Vagina (tissue), 2 donors: Measurements from ENCODE around the gene C17orf113. TPM values are rescaled to one million over a fixed set of nuclear protein-coding genes. Genes with fewer than 3 reads are reported as not detected.
A peak's percentile ranks its signal among the peaks of the same experiment; 100 is the strongest.
"Not testable (repeated sequence)": the region's sequence is repeated elsewhere in the genome, so short reads cannot be mapped to it uniquely, and the experiment has no call there.

ENCODE experiments used
- DNase-seq, 2 donors: peaks; one replicate each; pipeline ENCODE4 v3.0.0-alpha.2; 2017; ENCODE audit errors: extremely low spot score in 2 of 2
- H3K27ac ChIP-seq: fragments of 200-600 bp; sonication (generic); one replicate; pipeline ENCODE4 v1.5.1; 2019
- H3K27me3 ChIP-seq: fragments of 200-600 bp; sonication (generic); one replicate; pipeline ENCODE4 v1.5.1; 2019
- H3K36me3 ChIP-seq, 2 donors: fragments of 200-600 bp; sonication (generic); one replicate each; pipeline ENCODE4 v1.5.1; 2017 to 2019
- H3K4me1 ChIP-seq: fragments of 200-600 bp; sonication (generic); one replicate; pipeline ENCODE4 v1.5.1; 2019
- H3K4me3 ChIP-seq, 2 donors: fragments of 200-600 bp; sonication (generic); 1 replicate in 1 of 2; 2 replicates in 1 of 2; pipeline ENCODE4 v1.5.1; 2016 to 2019
- H3K9me3 ChIP-seq: fragments of 200-600 bp; sonication (generic); one replicate; pipeline ENCODE4 v1.5.1; 2019
- CTCF ChIP-seq, 3 experiments: fragments of 450-650 bp in 2 of 3; fragments of 200-600 bp in 1 of 3; sonication (generic) in 1 of 3; IDR thresholded peaks; one replicate each; pipeline ENCODE4 v1.5.1; 2017 to 2019; ENCODE audit warnings: antibody characterized with exemption in 3 of 3, mild to moderate bottlenecking in 2 of 3, moderate library complexity in 2 of 3
- POLR2A ChIP-seq, 2 donors: fragments of 450-650 bp; IDR thresholded peaks; one replicate each; pipeline ENCODE4 v1.6.1; 2017; ENCODE audit warnings: antibody characterized with exemption in 2 of 2, mild to moderate bottlenecking in 2 of 2, moderate library complexity in 2 of 2
- POLR2AphosphoS5 ChIP-seq, 2 donors: sonication (generic); formaldehyde crosslinking; IDR thresholded peaks; one replicate each; pipeline ENCODE4 v1.9.0; 2017; ENCODE audit warnings: antibody characterized with exemption in 2 of 2, mild to moderate bottlenecking in 2 of 2, low read depth in 1 of 2; ENCODE audit not compliant: insufficient read depth in 1 of 2
- intact Hi-C: fragments of 100-400 bp; cut with DNase I; formaldehyde crosslinking; loops from one replicate; pipeline ENCODE4 v1.15.1; 2023
- total RNA-seq: library from RNA; depleted of rRNA; stranded (reverse); fragments of >200 nt; gene quantifications from one replicate; pipeline ENCODE4 v1.2.3, GENCODE V29; 2016

C17orf113 gene
- total RNA-seq, 1 donor from 2014 or later = 0.49 TPM

DNA sequence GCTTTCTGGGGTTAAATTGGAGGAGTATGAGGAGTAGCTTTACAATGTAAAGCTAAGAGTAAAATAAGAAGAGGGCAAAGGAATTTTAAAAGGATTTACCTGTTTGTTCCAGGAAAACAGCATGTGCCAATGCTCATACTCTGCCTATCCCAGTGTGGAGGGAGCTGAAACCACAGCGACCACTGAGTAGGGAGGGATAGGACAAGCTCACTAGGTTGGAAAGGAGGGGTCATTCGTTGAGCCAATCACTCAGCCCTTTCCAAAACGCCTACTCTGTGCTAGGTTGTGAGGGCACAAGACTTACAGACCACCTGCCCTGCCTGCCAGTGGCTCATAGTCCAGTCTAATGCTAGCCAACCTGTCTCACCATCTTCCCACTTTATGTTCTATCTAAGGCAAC lies 32.1 kb downstream of the C17orf113 start:
- peak overlapping the region; percentile 91 for H3K27ac ChIP-seq
- H3K4me3 ChIP-seq = peak overlapping the region; percentile 77 to 92
- TF ChIP-seq POLR2AphosphoS5 (IDR thresholded peaks at IDR 0.05; ENCODE audit: insufficient read depth in 1 of 2, low read depth in 1 of 2) (no peak), POLR2A (IDR thresholded peaks at IDR 0.05) (no peak), CTCF (IDR thresholded peaks at IDR 0.05) (no peak)
- H3K27me3 ChIP-seq = no peaks in the 10 kb centered on the region
- H3K4me1 ChIP-seq = peaks cover 52% of the 10 kb centered on the region
- intact Hi-C loops = loop anchor here (5.0 kb wide), 1 partner anchor 51 kb away; the partner anchor contains the start of gene CNP
- peaks cover 0 to 17% of the 10 kb centered on the region in 2 donors for H3K36me3 ChIP-seq
- no peak for DNase-seq
- no peaks in the 10 kb centered on the region for H3K9me3 ChIP-seq

- H3K4me3 ChIP-seq = peak overlapping the region; percentile 77 to 92
- DNase-seq = no peak
- H3K27ac ChIP-seq = peak overlapping the region; percentile 91
- H3K9me3 ChIP-seq = no peaks in the 10 kb centered on the region
- no peak for TF ChIP-seq POLR2A (IDR thresholded peaks at IDR 0.05)
- TF ChIP-seq CTCF (IDR thresholded peaks at IDR 0.05) = no peak
- no peak for TF ChIP-seq POLR2AphosphoS5 (IDR thresholded peaks at IDR 0.05; ENCODE audit: insufficient read depth in 1 of 2, low read depth in 1 of 2)
- H3K4me1 ChIP-seq = peaks cover 57% of the 10 kb centered on the region
- peaks cover 0 to 13% of the 10 kb centered on the region in 2 donors for H3K36me3 ChIP-seq
- H3K27me3 ChIP-seq = no peaks in the 10 kb centered on the region
- intact Hi-C loops = loop anchor here (5.0 kb wide), 1 partner anchor 51 kb away; the partner anchor contains the start of gene CNP
Measured at GRCh38 chr17:42017866-42018200, 32.6 kb downstream of the C17orf113 start.

DNA sequence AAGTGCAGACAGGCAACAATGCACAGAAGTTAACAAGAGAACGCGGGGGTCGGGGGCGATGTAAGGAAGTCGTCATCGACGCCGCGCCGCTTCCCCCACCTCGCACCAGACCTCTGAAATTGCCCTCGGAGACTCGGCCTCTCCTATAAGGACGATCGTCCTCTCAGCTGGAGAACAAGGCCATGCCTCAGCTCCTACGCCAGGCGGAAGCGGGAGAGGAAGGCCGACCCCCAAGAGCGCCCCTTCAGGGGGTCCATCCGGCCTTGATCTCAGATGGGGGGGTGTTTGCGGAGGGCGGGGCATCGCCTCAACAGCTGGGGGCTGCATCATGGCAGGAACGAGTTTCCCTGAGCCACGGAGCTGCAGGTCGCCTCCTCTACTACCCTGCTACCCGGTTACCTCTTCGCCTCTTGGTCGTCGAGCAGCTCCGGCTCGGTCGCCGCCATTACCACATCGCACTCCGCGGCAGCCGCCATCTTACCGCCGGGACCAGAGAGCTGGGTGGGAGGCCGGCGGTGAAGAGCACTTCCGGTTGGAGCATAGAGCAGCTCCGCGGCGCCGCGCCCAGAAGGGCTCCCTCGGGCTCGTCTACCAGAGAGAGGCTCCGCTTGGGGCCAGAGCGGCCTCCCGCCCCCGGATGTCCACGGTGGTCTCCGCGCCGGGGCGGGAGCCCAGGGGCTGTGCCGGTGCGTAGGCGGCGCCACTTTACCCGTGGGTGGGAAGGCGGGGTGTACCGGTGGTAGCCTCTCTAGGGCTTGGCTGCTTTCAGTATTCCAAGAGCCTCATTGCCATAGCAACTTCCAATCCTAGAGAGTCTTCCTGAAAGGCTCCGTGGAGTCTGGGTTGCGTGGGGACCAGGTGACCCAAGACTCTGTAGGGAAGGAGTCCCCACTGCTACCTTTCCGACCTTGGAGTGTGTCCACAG lies 33.2 kb downstream of the C17orf113 start, which contains the start of gene DNAJC7:
TSS of gene DNAJC7 (minus strand) at position 499 of the 925 bp plus-strand sequence. CDS start at position 476, 23 bp downstream.
- no peak for DNase-seq
- intact Hi-C loops = loop anchor here (5.0 kb wide), 1 partner anchor 50 kb away; the partner anchor contains the start of gene CNP
- H3K9me3 ChIP-seq = no peaks in the 10 kb centered on the region
- peak within 1 kb of the TSS; percentile 91 for H3K27ac ChIP-seq
- TF ChIP-seq CTCF (IDR thresholded peaks at IDR 0.05) (peak in 2 of 3 experiments; percentile 15 to 43), POLR2AphosphoS5 (IDR thresholded peaks at IDR 0.05; ENCODE audit: insufficient read depth in 1 of 2, low read depth in 1 of 2) (peak; percentile 74 to 93), POLR2A (IDR thresholded peaks at IDR 0.05) (peak in 1 of 2 donors; percentile 45)
- no peaks in the 10 kb centered on the region for H3K27me3 ChIP-seq
- H3K36me3 ChIP-seq = peaks cover 0 to 6% of the 10 kb centered on the region in 2 donors
- peak within 1 kb of the TSS; percentile 77 to 92 for H3K4me3 ChIP-seq
- H3K4me1 ChIP-seq = peaks cover 63% of the 10 kb centered on the region

DNA sequence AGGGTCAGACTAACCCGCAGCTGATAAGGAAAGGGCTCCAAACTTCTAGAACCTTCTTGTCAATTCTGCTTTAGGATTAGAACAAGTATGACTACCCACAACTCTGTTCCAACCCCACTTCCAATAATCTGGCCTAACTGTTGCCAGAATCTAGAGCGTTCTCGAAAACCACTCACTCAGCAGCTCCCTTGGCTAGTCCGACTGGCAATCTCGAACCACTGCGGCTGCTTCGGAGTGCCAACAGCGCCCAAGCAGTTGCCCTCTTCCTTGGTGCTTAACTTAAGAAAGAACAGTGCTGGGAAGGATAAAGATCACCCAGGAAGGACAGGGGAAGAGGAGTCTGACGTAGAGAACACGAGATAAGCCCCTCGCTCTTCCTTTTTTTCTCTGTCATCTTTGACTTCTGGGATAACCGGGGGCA lies 34.0 kb downstream of the C17orf113 start:
- Histone ChIP-seq H3K4me3 (peak overlapping the region; percentile 77 to 92), H3K27ac (peak overlapping the region; percentile 91), H3K27me3 (no peaks in the 10 kb centered on the region), H3K4me1 (peaks cover 70% of the 10 kb centered on the region), H3K36me3 (no peaks in the 10 kb centered on the region), H3K9me3 (no peaks in the 10 kb centered on the region)
- DNase-seq = no peak
- TF ChIP-seq POLR2AphosphoS5 (IDR thresholded peaks at IDR 0.05; ENCODE audit: insufficient read depth in 1 of 2, low read depth in 1 of 2) (peak in 1 of 2 donors; percentile 34), POLR2A (IDR thresholded peaks at IDR 0.05) (no peak), CTCF (IDR thresholded peaks at IDR 0.05) (no peak)
- intact Hi-C loops = loop anchor here (5.0 kb wide), 1 partner anchor 49 kb away; the partner anchor contains the start of gene CNP

DNA sequence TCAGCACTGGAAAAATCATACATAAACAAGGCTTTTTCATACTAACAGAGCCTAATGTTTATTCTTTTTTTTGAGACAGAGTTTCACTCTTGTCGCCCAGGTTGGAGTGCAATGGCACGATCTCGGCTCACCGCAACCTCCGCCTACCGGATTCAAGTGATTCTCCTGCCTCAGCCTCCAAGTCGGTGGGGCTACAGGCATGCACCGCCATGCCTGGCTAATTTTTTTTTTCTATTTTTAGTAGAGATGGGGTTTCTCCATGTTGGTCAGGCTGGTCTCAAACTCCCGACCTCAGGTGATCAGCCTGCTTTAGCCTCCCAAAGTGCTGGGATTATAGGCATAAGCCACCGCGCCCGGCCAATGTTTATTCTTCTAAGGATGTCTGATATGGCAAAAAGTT lies 36.7 kb downstream of the C17orf113 start:
- H3K27ac ChIP-seq, intact Hi-C loops, H3K9me3 ChIP-seq, H3K36me3 ChIP-seq, H3K4me3 ChIP-seq, H3K27me3 ChIP-seq, DNase-seq: not testable (repeated sequence)
- peaks cover 82% of the 10 kb centered on the region for H3K4me1 ChIP-seq

DNA sequence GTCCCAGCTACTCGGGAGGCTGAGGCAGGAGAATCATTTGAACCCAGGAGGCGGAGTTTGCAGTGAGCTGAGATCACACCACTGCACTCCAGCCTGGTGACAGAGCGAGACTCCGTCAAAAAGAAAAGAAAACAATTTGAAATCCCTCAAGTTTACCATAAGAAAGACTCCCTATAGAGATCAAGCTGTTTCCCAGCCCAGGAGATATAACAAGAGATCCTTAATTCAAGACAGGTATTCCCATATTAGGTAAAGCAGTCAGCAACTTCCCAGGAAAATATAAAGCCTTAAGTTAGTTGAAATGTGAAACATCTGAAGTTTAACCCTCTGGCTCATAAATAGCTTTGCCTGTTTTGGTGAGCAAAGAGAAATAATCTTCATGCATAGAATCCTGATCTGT lies 38.0 kb downstream of the C17orf113 start:
- H3K27me3 ChIP-seq, H3K4me3 ChIP-seq, H3K27ac ChIP-seq, H3K36me3 ChIP-seq, DNase-seq, H3K9me3 ChIP-seq, intact Hi-C loops: not testable (repeated sequence)
- peaks cover 75% of the 10 kb centered on the region for H3K4me1 ChIP-seq
